ACHN (cell line): ENCODE data around the gene TTC39B.

Experiments used
- DNase-seq: peaks from one replicate; pipeline ENCODE4 v3.0.0-alpha.2; 2015
- in situ Hi-C: cut with HindIII; loops from 2 replicates; pipeline ENCODE4 v1.10.0; 2017; ENCODE audit warnings: low sequenced_read_pairs, low pct_ligation_motif_present, low pct_unique_long_range_greater_than_20kb

The TTC39B gene

GRCh38 chr9:15155323-15155722 is 151.7 kb downstream of the TTC39B start:
- DNase-seq: no peak
- in situ Hi-C loops: no loop called here

GRCh38 chr9:15154677-15155076 is 152.3 kb downstream of the TTC39B start:
- no peak for DNase-seq
- in situ Hi-C loops: no loop called here

DNA sequence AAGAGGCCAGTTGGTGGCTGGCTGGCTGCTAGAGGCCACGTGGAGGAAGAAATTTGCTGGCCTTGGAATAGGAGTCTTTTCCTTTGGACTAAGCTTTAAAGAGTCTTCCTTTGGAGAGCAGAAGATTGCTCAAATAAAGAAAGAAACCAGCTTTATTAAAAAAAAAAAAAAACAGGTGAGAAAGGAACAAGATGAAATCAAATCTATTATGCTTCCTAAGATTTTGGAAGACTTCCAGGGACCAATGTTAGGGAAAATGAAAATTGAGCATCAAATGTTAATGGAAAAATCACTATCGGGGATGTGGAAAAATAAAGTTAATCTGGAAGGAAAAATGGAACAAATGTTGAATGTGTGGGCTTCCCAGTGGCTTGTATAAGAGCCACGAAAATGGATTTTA is 153.1 kb downstream of the TTC39B start:
- DNase-seq: no peak
- in situ Hi-C loops: no loop called here

DNA sequence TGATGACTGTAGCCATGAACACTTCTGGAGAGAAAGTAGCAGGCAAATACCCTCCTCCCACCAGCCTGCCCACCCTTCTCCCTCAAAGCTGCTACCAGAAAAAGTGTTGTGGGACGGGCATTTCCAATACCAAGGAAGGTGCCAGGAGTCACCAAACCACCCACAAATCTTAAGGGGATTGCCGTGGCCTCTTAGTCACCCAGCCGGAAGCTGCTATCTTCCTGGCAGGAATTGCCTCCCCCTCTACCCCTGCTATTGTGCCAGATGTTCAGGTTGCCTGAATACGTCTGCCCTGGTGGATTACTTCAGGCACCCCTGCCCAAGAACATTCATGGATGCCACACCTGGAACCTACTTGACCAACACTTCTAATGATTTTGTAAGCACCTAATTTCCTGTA is 156.1 kb downstream of the TTC39B start:
- in situ Hi-C loops: no loop called here
- no peak for DNase-seq

DNA sequence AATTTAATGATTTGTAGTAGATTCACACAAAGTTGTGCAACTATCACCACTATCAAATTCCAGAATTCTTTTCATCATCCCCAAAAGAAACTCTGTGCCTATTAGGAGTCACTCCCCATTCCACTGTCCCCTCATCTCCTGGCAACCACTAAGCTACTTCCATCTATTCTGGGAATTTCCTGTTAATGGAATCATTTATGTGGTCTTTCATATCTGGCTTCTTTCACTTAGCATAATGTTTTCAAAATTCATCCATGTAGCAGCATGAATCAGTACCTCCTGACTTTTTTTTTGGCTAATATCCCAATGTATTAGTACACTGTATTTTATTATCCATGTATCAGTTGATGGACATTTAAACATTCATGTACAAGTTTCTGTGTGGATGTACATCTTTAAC is 157.6 kb downstream of the TTC39B start:
- in situ Hi-C loops: no loop called here
- no peak for DNase-seq

DNA sequence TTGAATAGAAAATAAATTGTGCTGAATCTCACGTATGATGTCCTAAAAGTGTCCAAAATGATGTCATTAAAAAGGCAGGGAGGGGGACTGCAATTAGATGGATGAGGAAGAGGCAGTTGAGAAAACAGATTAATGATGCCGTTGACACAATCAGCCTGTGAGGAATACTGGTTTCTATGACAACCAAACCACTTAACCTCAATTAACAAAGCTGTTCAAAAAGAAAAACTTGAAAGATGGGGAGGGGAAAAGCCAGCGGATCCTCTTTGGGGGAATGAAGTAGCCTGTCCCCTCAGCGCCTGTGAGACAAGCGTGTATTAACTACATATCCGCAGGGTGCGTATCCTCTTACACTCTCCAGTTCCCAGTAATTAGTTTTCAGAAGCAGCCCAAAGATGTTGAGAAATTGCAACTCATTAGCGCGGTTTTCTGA is 160.7 kb downstream of the TTC39B start:
- DNase-seq: no peak
- in situ Hi-C loops: no loop called here

GRCh38 chr9:15144622-15145061 is 162.4 kb downstream of the TTC39B start:
- in situ Hi-C loops: no loop called here
- no peak for DNase-seq

DNA sequence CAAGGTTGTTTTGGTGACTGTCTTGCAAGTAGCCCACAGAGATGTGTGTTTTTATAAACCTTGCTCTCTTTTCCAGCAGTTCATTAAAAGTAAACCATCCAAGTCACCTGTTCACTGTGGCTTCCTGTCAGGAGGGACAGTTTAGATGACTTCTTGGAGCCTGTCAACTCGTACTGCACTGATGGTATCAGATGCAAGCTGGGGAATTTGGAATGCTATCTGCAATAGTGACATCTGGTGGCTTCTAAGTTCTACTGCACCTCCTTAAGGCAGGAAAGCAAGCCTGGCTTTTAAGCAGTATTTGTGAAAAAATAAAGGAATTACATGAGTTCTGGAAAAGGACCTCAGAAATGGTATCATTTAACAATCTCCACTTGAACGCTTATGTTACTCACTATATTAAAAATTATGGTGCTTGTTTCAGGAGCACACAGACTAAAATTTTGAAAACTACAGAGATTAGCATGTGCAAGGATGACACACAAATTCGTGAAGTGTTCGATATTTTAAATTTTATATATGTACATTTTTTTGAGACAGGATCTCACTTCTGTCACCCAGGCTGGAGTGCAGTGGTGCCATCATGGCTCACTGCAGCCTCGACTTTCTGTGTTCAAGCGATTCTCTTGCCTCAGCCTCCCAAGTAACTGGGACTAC is 164.0 kb downstream of the TTC39B start:
- peak; percentile 35 for DNase-seq
- in situ Hi-C loops: no loop called here

- no peak for DNase-seq
- in situ Hi-C loops: no loop called here
These were observed 167.0 kb downstream of the TTC39B start for GRCh38 chr9:15140051-15140450.

DNA sequence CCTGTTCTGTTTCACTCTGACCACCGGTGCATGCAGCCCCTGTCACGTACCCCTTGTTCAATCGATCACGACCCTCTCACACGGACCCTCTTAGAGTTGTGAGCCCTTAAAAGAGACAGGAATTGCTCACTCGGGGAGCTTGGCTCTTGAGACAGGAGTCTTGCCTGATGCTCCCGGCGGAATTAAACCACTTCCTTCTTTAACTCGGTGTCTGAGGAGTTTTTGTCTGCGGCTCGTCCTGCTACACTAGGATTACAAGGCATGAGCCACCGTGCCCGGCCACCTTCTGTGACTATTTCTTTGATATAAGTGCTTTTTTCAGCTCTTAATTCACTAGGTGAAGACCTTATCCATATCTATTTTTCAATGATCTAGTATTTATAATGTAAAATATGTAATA is 167.5 kb downstream of the TTC39B start:
- in situ Hi-C loops: no loop called here

DNA sequence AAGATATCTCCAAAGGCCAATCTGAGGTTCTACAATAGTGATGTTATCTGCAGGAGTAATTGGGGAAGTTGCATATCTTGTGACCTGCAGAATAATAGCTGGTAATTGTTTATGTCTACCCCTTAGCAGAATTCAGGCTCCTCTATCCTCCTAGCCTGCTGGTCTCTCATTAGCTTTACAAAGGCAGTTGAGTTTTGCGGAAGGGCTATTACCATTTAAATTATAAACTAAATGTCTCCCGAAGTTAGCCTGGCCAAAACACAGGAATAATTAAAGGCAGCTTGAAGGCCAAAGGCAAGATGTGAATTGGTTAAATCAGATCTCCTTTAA is 168.7 kb downstream of the TTC39B start:
- no peak for DNase-seq
- in situ Hi-C loops: no loop called here

More for the DNA sequence above, 167.5 kb downstream of the TTC39B start:
- no peak for DNase-seq

DNA sequence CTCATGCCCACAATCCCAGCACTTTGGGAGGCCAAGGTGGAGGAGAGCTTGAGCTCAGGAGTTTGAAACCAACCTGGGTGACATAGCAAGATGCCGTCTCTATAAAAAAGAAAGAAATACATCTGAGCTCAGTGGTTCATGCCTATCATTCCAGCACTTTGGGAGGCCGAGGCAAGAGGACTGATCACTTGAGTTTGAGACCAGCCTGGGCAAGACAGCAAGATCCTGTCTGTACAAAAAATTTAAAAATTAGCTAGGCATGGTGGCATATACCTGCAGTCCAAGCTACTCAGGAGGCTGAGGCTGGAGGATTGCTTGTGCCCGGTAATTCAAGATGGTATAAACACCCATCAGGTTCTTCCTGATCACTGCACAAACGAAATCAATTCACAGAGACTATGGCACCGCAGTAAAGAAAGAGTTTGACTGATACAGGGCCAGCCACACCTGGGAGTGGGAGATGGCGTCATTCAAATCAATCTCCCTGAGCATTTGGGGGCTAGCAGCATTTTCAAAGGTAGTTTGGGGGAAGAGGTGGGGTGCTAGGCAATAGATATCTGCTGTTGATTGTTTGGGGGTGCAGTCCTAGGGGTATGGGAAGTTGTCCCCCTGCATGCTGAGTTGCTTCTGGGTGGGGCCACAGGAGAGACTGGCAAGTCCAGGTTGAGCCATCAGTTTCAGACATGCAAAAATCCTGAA is 169.2 kb downstream of the TTC39B start:
- no peak for DNase-seq
- in situ Hi-C loops: no loop called here

DNA sequence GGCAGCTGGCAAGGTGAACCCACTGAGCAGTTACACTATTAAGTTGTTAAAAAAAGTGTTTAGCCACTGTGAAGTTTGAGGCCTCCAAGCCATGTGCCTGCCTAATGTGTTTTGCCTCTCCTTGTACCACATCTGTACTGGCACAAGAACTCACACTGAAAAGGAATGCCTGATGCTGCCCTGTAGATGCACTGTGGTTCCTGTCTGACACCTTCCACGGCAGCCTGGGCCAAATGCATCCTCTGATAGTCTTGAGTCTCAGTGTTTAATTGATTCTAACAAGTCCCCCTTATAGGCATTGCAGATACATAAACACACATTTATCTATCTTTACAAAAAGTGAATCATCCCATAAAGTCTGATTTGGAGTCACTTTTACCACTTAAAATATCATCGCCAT is 169.9 kb downstream of the TTC39B start:
- in situ Hi-C loops: no loop called here
- no peak for DNase-seq

DNA sequence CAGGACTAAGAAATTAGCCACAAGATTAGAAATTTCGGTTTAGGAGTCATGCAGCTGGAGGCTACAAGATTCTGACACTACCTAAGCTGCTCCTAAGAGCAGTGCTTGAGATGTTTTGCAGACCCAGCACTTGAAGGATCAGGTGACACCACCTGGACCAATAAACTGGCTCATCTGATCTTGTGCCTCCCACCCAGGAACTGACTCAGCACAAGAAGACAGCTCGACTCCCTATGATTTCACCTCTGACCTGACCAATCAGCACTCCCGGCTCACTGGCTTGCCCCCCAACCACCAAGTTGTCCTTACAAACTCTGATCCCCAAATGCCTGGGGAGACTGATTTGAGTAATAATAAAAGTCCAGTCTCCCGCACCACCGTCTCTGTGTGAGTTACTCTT is 170.4 kb downstream of the TTC39B start:
- in situ Hi-C loops: no loop called here
- DNase-seq: no peak

DNA sequence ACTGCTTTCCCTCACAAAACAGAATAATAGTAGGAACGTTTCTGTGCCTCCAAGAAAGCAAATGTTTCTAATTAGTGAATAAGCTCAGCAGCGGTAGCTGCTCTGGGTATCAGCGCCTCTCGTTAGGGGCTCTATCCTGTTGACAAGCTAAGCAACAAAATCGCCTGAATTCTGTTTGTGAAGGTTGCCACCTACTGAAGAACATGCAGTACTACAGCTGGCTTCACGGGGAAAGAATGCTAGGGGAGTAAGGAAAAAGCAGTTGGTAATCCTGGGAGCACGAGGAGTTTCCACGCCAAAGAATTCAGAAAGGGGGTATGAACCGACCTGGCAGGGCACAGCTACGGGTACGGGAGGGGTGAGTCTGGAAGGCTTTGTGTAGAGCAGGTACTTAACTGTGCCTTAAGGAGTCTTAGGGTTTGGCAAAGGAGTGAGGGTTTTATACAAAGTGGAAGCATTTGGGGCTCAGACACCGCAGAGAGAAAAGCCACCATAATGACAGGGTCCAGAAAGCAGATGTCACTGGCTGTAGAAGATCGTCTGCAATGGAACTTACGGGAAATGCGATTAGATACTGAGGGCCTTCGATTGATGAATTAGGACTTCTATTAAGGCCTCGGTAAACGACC is 171.7 kb downstream of the TTC39B start:
- peak; percentile 70 for DNase-seq
- in situ Hi-C loops: no loop called here

- in situ Hi-C loops: no loop called here
- no peak for DNase-seq
These were observed 173.5 kb downstream of the TTC39B start for GRCh38 chr9:15133488-15133887.

DNA sequence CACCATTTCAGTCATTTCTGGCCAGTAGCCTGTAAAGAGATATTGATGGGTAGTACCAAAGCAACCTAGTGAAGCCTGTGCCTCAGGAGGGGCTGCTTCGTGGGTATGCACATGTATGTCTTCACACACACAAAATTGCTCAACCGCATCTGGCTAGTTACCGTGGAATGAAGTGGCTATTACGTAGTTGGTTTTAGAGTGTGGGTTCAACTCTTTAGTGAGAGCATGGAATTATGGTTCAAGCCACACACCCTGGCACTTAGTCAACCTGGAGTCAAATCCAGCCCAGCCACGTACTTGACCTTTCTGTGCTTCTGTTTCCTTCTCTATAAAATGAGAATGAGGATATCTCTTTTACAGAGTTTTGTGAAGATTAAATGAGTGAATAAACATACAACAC is 174.9 kb downstream of the TTC39B start:
- DNase-seq: no peak
- in situ Hi-C loops: no loop called here

DNA sequence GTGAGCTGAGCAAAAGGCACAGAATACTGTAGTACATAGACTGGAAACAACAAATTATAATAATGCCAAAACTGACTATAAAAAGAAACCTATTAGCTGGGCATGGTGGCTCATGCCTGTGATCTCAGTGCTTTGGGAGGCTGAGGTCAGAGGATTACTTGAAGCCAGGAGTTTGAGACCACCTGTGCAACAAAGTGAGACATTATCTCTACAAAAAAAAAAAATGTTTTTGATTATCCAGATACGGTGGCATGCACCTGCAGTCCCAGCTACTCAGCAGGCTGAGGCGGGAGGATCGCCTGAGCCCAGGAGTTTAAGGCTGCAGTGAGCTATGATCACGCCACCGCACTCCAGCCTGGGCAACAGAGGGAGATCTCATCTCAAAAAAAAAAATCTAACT is 175.9 kb downstream of the TTC39B start:
- no peak for DNase-seq
- in situ Hi-C loops: no loop called here

DNA sequence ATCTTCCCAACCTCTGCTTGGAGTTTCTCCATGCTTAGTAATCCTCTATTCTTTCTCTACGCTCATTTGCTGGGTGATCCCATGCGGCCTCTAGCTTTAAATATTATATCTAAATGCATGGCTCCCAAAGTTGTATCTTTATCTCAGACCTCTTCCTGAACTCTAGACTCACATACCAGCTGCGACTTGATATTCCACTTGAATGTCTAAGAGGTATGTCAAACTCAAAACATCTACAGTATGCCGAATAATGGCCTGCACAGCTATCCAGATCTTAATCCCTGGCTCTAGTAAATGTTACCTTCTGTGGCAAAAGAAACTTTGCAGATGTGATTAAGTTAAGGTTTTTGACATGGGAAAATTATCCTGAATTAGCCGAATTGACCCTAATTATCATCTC is 179.2 kb downstream of the TTC39B start:
- in situ Hi-C loops: no loop called here
- no peak for DNase-seq

GRCh38 chr9:15121630-15122029 is 185.4 kb downstream of the TTC39B start:
- in situ Hi-C loops: no loop called here
- DNase-seq: no peak
